Esophagus mucosa (tissue), 1 donor: ENCODE data around the gene GAL3ST3. TPM values are rescaled to one million over a fixed set of nuclear protein-coding genes. Genes with fewer than 3 reads are reported as not detected.

ENCODE experiments used
- ATAC-seq: fragments of 200-7000 bp; cut with Tn5 transposase; one replicate; pipeline ENCODE4 v1.9.1; 2020
- total RNA-seq: library from RNA; stranded (reverse); gene quantifications from one replicate; pipeline ENCODE4 v1.2.4, GENCODE V29; 2023
- donor health status: DM: yes; HTN: yes; CAD: no.

The GAL3ST3 gene
- total RNA-seq, 1 donor from 2014 or later: not detected

- ATAC-seq: peak; percentile 81
Measured at GRCh38 chr11:66069715-66070603, 21.0 kb upstream of the GAL3ST3 start, which contains the start of gene PACS1. TSS of gene PACS1 (plus strand) at chr11:66070272. CDS start at chr11:66070487, 215 bp downstream.

DNA sequence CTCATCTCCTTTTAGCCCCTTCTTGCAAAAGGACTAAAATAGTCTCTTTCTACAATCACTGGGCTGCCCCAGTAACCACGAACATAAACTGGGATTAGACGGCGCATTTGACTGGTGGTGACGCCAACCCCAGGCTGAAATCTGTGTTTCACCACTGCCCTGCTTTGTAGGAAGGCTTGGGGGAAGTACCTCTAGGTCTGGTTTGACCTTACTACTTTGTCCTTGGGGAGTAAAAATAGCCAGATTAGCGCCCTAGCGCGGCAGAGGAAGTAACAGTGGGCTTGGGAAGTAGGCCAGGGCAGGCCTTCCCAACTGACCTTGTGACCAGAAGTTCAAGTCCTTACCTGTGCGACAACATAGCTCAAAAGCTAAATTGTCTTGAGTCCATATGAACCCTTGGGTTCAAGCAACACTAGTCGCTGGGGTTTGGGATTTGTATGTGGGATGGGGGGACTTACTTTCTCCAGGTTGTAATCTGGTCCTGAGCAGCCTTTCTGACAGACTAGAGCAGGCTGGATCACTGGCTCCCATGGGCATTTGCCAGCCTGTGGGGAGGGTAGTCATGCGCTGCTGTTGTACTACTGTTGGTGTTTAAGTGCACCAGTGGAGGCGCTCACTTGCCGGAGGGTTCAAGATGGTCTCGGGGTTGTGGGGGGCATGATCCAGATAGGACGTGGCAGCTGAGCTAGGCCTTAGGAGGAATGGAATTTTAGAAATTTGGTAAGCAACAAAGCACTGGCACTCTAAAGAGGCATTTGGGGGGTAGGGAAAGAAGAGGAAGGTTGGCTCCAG lies 20.2 kb upstream of the GAL3ST3 start:
- ATAC-seq: peak; percentile 41

GRCh38 chr11:66068154-66068821 lies 19.3 kb upstream of the GAL3ST3 start:
- peak; percentile 27 for ATAC-seq

- ATAC-seq: no peak
Measured at GRCh38 chr11:66067640-66068039, 18.7 kb upstream of the GAL3ST3 start.

- no peak for ATAC-seq
Measured at GRCh38 chr11:66066751-66067150, 17.8 kb upstream of the GAL3ST3 start.

DNA sequence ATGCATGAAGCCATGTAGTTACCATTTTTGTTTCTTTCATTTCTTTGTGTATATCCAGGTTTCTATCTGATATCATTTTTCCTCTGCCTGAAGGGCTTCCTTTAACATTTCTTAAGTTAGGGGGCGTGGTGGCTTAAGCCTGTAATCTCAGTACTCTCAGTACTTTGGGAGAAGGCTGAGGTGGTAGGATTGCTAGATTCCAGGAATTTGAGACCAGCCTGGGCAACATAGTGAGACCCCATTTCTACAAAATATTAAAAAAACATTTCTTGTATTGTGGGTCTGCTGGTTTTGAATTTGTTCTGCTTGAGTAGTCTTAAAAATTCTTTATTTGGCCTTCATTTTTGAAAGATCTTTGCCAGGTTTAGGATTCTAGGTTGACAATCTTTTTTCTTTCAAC lies 15.6 kb upstream of the GAL3ST3 start:
- ATAC-seq: no peak

DNA sequence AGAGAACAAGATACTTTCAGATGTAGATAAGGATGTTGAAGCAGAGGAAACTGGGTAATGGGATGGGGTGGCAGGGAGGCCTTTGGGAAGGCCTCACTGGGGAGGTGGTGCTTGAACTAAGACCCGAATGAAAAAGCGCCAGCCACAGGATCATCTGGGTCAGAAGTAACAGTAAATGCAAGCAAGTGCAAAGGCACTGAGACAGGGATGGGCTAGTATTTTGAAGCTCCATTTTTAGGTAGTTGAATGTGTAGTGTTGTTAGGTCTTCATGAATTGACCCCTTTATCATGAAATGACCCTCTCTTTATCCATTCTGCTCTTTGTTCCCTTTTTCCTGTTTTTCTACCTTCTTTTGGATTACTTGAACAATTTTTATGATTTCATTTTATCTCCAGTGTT lies 14.9 kb upstream of the GAL3ST3 start:
- no peak for ATAC-seq

- ATAC-seq: no peak
Measured at GRCh38 chr11:66062408-66062807, 13.4 kb upstream of the GAL3ST3 start.

DNA sequence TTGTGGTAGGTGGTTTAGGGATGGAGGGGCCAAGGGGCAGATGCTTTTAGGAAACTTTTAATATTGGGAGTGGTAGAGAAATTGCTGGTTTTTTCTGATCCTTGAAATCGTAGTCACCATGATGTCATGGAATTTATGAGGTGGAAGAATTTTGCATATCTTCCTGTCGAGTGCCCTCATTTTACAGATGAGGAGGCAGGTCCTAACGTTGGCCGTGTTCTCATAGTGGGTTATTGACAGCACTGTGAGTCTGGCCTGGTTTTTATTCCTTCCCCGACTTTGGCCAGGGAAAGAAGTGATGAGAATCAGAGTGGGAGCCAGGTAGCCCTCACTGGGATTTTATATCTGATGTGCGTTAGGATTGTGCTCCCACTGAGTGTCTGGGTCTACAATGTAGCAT lies 12.3 kb upstream of the GAL3ST3 start:
- ATAC-seq: no peak

GRCh38 chr11:66059966-66060680 lies 11.2 kb upstream of the GAL3ST3 start:
- ATAC-seq: no peak

GRCh38 chr11:66056501-66056900 lies 7.5 kb upstream of the GAL3ST3 start:
- ATAC-seq: no peak

DNA sequence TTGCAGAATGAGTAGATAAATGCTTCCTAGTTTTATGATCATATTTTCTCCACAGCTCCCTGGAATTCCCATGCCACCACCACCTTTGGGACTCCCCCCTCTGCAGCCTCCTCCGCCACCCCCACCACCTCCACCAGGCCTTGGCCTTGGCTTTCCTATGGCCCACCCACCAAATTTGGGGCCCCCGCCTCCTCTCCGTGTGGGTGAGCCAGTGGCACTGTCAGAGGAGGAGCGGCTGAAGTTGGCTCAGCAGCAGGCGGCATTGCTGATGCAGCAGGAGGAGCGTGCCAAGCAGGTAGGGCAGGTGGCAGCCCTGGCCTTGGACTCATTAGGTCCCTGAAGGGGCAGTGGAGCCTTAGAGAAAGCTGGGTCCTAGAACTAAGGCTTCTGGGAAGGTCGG lies 6.1 kb upstream of the GAL3ST3 start:
- ATAC-seq: no peak

DNA sequence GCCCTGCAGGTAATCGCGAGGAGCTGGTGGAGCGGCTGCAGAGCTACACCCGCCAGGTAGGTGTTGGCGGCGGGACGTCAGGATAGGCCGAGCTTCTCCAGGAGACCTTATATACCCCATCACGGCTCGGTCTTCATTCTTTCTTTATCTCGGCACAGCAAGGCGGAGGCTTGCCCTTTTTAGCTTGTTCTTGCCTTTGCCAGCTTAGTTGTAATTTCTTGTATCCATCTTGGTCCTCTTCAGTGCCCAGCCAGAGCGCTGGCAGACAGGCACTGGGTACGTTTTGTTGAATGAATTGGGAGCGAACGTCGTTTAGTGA lies 3.7 kb upstream of the GAL3ST3 start:
- ATAC-seq: no peak

GRCh38 chr11:66051766-66052663 lies 3.1 kb upstream of the GAL3ST3 start, which contains the start of gene SF3B2:
TSS of gene SF3B2 (plus strand) at chr11:66052364. CDS start at chr11:66052385, 21 bp downstream.
- ATAC-seq: peak; percentile 98

GRCh38 chr11:66051371-66051765 lies 2.4 kb upstream of the GAL3ST3 start:
- ATAC-seq: no peak

DNA sequence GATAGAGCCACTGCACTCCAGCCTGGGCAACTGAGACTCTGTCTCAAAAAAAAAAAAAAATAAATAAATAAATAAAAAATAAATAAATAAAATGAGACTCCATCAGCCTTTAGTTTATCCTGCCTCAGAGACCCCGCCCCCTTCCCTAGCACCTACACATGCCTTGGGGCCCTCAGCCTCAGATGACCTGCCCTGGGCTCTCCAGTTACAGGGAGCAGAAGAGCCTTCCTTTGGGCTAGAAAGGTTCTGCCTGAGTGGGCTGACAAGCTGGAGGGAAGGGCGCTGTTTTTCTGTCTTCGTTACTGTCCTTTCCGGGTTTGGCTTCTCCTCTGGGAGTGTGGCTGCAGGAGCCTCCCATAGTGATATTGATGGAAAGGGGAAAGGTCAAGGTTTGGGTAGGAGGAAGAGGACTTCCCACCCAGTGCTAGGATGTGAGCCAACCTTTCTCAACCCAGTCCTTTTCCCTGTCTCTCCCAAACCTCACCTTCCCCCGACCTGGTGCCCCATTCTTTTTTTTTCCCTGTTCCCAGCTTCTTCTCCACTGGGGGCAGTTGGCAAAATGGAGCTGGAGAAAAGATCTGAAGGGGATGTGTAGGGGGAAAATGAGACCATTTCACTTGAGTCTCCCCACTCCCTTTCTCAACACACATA lies 1.7 kb upstream of the GAL3ST3 start:
- ATAC-seq: no peak

GRCh38 chr11:66047541-66048365 lies 1.2 kb downstream of the GAL3ST3 start:
- ATAC-seq: no peak

- no peak for ATAC-seq
Measured at GRCh38 chr11:66046901-66047300, 2.1 kb downstream of the GAL3ST3 start.

- peak; percentile 67 for ATAC-seq
Measured at GRCh38 chr11:66045177-66045639, 3.8 kb downstream of the GAL3ST3 start.

GRCh38 chr11:66044757-66045156 lies 4.2 kb downstream of the GAL3ST3 start:
- peak; percentile 27 for ATAC-seq
